ENCODE data around the gene LEAP2.
A peak's percentile ranks its signal among the peaks of the same experiment; 100 is the strongest.

LEAP2 gene

GRCh38 chr5:132873119-132873929, at the start of gene LEAP2:
Gene LEAP2, plus strand, starts transcription at chr5:132873668. Its CDS starts 27 bp downstream, at chr5:132873695.
- Histone ChIP-seq H3K27ac (no peak within 1 kb of the TSS), H3K4me3 (no peak within 1 kb of the TSS)

DNA sequence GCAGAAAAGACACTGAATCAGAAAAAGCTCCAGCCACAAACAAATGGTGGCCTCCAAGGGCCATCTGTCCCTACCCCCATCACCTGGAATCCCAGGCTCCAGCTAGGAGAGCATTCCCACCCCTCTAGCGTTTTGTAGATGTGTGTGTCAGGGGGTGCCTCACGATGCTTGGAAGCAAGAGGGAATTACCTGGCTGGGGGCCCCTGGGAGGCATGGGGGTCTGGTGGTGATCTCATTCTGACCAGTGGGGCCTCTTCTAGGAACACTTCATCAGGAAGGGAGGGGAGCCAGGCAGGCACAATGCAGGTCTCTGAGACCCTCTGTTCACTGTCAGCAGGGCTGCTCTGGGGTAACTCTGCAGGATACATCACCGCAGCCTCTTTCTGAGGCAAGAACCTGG, 49.0 kb upstream of the LEAP2 start:
- Histone ChIP-seq H3K27ac (no peak overlapping the region), H3K4me3 (no peak overlapping the region)

GRCh38 chr5:132825033-132825833, 48.2 kb upstream of the LEAP2 start:
- Histone ChIP-seq H3K27ac (peak overlapping the region in 1 of 21 experiments; percentile 34), H3K4me3 (peak overlapping the region in 6 of 7 experiments; percentile 16 to 33 (median 27))

- Histone ChIP-seq H3K4me3 (peak overlapping the region in 5 of 7 experiments; percentile 19 to 33 (median 27)), H3K27ac (peak overlapping the region in 1 of 21 experiments; percentile 34)
These were observed 47.6 kb upstream of the LEAP2 start for GRCh38 chr5:132825834-132826391.

DNA sequence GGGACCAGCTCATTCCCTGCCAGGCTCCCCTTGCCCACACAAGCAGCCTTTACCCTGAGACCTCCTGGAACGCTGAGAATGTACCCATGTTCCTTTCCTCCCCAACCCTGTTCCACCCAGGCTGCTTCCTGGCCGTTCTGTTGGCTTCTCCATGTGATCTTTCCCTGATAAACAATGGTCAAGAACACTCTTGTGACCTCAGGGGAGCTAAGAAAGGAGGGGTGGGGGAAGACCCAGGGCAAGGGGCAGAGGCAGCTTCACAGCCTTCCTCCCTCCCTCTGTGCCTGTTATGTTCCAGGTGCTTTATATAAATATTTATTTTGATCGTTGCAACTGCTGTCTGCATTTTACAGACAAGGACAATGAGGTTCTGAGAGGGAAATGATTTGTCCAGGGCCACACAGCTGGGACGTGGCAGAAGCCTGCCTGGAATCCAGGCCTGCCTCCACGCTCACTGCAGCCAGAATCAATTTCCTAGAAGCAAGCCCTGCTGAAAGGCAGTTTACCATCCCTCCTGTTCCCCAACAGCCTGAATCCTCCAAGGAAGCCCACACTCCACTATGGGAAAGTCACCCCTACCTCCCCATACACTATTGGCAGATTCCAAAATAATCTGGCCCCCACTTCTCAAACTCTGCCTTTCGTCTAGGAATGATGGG, 46.9 kb upstream of the LEAP2 start:
- Histone ChIP-seq H3K27ac (no peak overlapping the region), H3K4me3 (no peak overlapping the region)

DNA sequence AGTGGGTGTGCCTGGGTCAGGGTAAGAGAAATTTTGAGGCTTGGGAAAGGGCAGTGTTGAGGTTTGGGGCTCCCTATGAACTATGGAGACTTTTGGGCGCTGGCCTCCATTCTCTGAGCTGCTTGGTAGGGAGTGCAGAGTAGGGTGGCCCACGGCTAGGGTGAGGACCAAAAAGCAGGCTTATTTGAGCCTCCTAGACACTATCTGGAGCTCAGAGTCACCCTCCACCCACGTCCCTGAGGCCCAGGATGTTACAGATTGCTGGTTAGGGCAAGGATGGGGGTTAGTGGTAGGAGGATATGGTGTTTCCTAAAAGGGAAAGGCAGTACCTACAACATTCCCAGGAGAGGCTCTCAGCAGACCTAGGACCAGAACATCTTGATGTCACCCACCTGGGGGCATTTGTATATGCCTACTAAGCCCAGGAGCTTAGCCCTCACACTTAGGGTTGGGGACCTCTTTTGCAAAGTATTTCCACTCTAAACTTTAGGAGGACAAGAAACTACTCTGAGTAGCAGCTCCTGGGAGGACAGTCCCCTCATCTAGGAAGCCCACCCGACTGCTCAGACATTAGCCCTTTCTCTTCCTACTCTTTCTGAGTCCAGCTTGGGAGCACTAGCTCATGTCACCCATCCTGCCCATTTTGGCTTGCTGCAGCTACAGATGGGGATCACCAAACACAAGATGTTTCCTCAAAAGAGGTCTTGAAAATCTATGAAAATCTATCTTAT, 45.4 kb upstream of the LEAP2 start:
- Histone ChIP-seq H3K27ac (no peak overlapping the region), H3K4me3 (no peak overlapping the region)

GRCh38 chr5:132828846-132829494, 44.5 kb upstream of the LEAP2 start:
- Histone ChIP-seq H3K27ac (no peak overlapping the region), H3K4me3 (peak overlapping the region in 2 of 7 experiments; percentile 54 to 65)

DNA sequence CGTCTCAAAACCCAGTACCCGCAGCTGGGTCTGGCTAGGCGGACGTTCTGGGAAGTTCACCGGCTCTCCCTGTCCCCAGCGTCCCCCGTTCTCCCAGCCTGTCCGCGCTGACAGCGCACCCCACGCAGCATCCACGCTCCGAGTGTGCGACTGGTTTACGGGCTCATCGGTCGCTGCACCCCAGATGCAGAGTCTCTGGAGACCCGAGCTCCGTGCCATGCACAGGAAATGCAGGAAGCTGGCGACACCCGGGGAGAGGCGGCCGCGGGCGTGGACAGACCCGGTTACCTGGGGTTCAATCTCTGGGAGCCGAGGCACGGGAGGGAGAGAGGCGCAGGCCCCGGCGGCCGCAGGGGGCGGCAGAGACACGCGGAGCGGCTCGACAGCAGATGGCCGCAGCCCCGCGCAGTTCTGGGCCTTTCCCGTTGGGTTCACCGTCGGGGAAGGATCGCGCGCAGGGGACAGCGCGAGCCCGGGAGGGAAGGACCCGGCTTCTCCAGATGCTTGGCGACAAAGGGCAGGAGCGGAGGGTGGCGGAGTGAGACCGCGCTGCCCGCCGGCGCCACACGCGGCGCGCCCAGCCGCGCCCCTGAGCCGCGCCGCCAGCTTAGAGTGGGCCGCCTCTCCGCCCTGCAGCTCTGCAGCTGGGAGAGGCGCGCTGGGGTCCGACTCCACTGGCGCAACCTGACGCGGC, 43.6 kb upstream of the LEAP2 start:
- peak overlapping the region; percentile 4 to 81 (median 64) for H3K27ac ChIP-seq

DNA sequence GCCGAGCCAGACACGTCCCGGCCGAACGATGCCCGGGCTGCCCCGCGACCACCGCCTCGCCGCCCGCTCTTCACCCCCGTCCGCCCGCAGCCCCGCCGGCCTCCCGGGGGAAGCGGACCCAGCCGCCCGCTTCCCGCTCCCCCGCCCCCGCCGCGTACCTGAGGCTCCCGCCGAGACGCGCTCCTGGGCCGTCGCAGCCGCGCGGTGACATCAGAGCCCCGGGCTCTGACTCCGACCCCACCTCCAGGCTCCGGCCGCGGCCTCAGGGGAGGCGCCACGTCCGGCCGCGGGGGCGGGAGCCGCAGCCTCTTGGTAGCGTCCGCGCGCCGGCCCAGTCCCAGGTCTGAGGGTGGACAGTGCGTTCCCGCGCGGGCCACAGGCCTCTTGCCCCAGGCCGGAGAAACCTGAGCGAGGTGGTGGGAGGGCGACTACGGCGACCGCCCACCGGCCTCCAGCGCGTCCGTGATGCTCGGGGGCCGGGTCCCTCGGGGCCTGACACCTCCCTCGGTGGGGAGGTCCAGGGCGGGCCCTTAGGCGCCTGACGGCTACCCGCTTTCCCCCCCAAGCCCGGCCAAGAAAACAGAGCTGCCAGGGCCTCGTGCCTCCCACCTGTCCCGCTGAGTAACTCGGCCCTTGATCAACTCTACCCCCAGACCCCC, 42.9 kb upstream of the LEAP2 start, which contains the start of gene SHROOM1:
Gene SHROOM1 (minus strand): TSS at position 212 of the 659 bp plus-strand sequence. CDS start 4,507 bp downstream, outside the sequence.
- peak within 1 kb of the TSS; percentile 4 to 81 (median 64) for H3K27ac ChIP-seq

More for the DNA sequence above, 43.6 kb upstream of the LEAP2 start:
- H3K4me3 ChIP-seq: peak overlapping the region; percentile 42 to 65 (median 57)

GRCh38 chr5:132831095-132831860, 42.2 kb upstream of the LEAP2 start:
- Histone ChIP-seq H3K4me3 (peak overlapping the region in 5 of 7 experiments; percentile 54 to 65 (median 57)), H3K27ac (peak overlapping the region in 8 of 21 experiments; percentile 15 to 81 (median 76))

More for the DNA sequence above, 42.9 kb upstream of the LEAP2 start, which contains the start of gene SHROOM1:
- peak within 1 kb of the TSS; percentile 42 to 65 (median 57) for H3K4me3 ChIP-seq

DNA sequence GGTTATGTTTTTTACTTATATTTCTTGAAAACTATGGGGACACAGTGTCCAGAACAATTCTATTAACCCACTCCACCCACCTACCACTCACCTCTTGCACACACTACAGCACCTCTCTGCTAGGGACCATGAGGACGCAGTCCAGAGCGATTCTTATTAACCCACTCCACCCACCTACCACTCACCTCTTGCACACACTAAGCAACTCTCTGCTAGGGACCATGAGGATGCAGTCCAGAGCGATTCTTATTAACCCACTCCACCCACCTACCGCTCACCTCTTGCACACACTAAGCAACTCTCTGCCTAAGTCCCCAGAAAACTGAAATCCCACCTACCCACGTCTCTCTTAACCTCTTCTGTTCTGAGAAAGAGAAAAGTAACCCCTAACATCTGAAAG, 40.9 kb upstream of the LEAP2 start:
- no peak overlapping the region for H3K4me3 ChIP-seq
- no peak overlapping the region for H3K27ac ChIP-seq

DNA sequence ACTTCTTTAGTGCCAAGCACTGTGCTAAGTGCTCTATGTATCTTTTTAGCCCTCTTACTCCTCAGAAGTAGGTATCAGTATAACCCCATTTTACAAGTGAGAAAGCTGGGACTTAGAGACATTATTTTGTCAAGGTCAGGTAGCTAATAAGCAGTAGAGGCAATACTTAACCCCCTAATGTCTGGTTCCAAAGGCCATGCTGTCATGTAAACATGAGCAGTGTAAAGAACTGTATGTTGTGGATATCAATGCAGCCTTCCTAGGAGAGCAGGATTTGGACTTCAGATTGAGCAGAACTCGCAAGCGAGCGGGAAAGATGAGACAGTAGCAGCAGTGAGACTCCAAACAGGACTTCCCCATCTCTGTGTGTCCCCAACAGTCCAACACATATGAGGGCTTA, 39.4 kb upstream of the LEAP2 start:
- H3K4me3 ChIP-seq: no peak overlapping the region
- H3K27ac ChIP-seq: no peak overlapping the region

DNA sequence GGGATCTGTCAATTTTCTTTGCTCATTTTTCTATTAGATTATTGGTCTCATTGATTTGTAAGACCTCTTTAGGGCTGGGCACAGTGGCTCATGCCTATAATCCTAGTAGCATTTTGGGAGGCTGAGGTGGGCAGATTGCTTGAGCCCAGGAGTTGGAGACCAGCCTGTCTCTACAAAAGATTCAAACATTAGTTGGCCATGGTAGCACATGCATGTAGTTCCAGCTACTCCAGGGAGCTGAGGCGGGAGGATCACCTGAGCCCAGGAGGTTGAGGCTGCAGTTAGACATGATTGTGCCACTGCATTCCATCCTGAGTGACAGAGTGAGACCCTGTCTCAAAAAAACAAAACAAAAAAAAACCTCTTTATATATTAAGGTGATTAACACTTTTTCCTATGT, 36.6 kb upstream of the LEAP2 start:
- H3K27ac ChIP-seq: no peak overlapping the region
- no peak overlapping the region for H3K4me3 ChIP-seq

GRCh38 chr5:132837868-132838267, 35.6 kb upstream of the LEAP2 start:
- H3K4me3 ChIP-seq: no peak overlapping the region

DNA sequence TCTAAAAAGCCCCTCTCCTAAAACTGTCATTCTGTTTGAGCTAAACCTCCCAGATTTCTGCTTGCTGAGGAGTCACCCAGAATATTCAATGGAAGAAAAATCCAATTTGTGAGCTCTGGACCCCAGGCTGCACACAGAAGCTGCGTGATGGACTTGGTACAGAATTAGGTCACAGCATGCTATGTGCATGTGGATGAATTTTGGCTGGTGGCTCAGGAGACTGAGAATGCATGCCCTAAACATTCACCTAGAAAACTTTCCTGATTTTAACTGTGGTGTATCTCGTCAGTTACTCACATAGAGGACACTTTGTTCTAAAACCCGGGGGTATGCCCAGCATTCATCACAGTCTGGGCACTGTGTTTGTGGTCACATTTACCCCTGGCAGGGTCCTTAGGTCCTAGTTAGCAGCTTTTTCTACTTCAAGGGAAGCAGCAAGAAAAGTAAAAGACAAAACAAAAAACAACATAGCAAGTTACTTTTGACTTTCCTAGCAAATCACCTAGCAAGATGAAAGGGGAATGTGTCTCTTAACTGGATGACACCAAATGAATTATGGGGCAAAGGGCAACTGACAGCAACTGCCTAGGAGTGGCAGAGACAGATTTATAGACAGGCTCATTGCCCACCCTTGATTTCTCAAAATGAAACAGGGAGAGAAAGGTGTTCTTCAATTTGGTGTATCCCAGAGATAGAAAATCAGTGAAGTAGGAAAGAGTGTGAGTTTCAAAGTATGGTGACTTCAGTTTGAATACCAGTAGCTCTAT, 34.8 kb upstream of the LEAP2 start:
- H3K27ac ChIP-seq: peak overlapping the region in 16 of 21 experiments; percentile 52 to 82 (median 72)
- H3K4me3 ChIP-seq: no peak overlapping the region

More at GRCh38 chr5:132837868-132838267, 35.6 kb upstream of the LEAP2 start:
- peak overlapping the region in 5 of 21 experiments; percentile 11 to 82 (median 29) for H3K27ac ChIP-seq

Measured in skin epidermis (tissue), 12 donors.